ENCODE data around the gene PPA2.

GRCh38 chr4:105369988-105370387, 103.9 kb downstream of the PPA2 start:
- TF ChIP-seq POLR2A (IDR thresholded peaks at IDR 0.05): no peak
- TF ChIP-seq, protein P1, sequence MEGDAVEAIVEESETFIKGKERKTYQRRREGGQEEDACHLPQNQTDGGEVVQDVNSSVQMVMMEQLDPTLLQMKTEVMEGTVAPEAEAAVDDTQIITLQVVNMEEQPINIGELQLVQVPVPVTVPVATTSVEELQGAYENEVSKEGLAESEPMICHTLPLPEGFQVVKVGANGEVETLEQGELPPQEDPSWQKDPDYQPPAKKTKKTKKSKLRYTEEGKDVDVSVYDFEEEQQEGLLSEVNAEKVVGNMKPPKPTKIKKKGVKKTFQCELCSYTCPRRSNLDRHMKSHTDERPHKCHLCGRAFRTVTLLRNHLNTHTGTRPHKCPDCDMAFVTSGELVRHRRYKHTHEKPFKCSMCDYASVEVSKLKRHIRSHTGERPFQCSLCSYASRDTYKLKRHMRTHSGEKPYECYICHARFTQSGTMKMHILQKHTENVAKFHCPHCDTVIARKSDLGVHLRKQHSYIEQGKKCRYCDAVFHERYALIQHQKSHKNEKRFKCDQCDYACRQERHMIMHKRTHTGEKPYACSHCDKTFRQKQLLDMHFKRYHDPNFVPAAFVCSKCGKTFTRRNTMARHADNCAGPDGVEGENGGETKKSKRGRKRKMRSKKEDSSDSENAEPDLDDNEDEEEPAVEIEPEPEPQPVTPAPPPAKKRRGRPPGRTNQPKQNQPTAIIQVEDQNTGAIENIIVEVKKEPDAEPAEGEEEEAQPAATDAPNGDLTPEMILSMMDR (IDR thresholded peaks at IDR 0.05): no peak
